Suprapubic skin (tissue), 3 donors: ENCODE results near the gene LPP.

Source experiments
- POLR2AphosphoS5 ChIP-seq, 3 donors: sonication (generic); formaldehyde crosslinking; IDR thresholded peaks; one replicate each; pipeline ENCODE4 v1.6.1; 2017; ENCODE audit warnings: antibody characterized with exemption in 3 of 3
- TF ChIP-seq, protein P1 (sequence below), 2 donors: fragments of 200-600 bp in 1 of 2; fragments of 450-650 bp in 1 of 2; sonication (generic) in 1 of 2; IDR thresholded peaks; one replicate each; pipeline ENCODE4 v1.5.1; 2016 to 2019; ENCODE audit warnings: antibody characterized with exemption in 2 of 2, mild to moderate bottlenecking in 1 of 2, moderate library complexity in 1 of 2

DNA sequence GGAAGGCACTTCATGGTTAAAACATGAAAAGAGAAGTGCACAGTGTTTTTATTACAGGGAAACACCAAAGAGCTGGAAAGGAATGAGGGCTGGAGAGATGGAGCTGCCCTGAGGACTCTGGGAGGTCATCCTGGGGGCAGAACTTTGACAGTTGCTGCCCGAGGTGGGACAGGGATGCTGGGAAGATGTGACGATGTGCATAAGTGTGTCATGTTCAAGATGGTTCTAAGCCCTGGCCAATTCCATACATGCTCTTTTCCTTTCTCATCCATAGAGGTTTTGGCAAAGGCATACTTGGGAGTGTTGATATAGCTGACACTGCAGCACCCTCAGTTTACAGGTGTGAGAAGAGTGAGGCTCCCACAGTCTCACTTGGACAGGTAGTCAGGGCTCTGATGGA is 23.8 kb downstream of the LPP start:
- TF ChIP-seq, protein P1, sequence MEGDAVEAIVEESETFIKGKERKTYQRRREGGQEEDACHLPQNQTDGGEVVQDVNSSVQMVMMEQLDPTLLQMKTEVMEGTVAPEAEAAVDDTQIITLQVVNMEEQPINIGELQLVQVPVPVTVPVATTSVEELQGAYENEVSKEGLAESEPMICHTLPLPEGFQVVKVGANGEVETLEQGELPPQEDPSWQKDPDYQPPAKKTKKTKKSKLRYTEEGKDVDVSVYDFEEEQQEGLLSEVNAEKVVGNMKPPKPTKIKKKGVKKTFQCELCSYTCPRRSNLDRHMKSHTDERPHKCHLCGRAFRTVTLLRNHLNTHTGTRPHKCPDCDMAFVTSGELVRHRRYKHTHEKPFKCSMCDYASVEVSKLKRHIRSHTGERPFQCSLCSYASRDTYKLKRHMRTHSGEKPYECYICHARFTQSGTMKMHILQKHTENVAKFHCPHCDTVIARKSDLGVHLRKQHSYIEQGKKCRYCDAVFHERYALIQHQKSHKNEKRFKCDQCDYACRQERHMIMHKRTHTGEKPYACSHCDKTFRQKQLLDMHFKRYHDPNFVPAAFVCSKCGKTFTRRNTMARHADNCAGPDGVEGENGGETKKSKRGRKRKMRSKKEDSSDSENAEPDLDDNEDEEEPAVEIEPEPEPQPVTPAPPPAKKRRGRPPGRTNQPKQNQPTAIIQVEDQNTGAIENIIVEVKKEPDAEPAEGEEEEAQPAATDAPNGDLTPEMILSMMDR (IDR thresholded peaks at IDR 0.05), result no peak
- TF ChIP-seq POLR2AphosphoS5 (IDR thresholded peaks at IDR 0.05), result no peak
